OCI-M2 (cell line): Measurements from ENCODE around the gene ACSBG1.
"Not testable (repeated sequence)": the region's sequence is repeated elsewhere in the genome, so short reads cannot be mapped to it uniquely, and the experiment has no call there.

Experiments
- DNase-seq: peaks from one replicate; lab custom pipeline; 2025; ENCODE audit not compliant: unreplicated experiment; lab: John Stamatoyannopoulos, UW

ACSBG1 gene

GRCh38 chr15:78170848-78171773, 63.3 kb downstream of the ACSBG1 start:
- DNase-seq, result no peak

- no peak for DNase-seq
Observed at GRCh38 chr15:78168608-78169007, 65.8 kb downstream of the ACSBG1 start.

- no peak for DNase-seq
Observed at GRCh38 chr15:78167227-78167888, 67.0 kb downstream of the ACSBG1 start.

- DNase-seq, result no peak
Observed at GRCh38 chr15:78164010-78164409, 70.4 kb downstream of the ACSBG1 start.

- no peak for DNase-seq
Observed at GRCh38 chr15:78162038-78162437, 72.3 kb downstream of the ACSBG1 start.

GRCh38 chr15:78159395-78159794, 75.0 kb downstream of the ACSBG1 start:
- DNase-seq, result no peak

- no peak for DNase-seq
Observed at GRCh38 chr15:78157203-78157602, 77.2 kb downstream of the ACSBG1 start.

GRCh38 chr15:78156653-78157052, 77.7 kb downstream of the ACSBG1 start:
- no peak for DNase-seq

GRCh38 chr15:78155355-78155939, 78.9 kb downstream of the ACSBG1 start:
- no peak for DNase-seq

- no peak for DNase-seq
Observed at GRCh38 chr15:78154955-78155354, 79.4 kb downstream of the ACSBG1 start.

GRCh38 chr15:78151075-78151474, 83.3 kb downstream of the ACSBG1 start:
- not testable (repeated sequence) for DNase-seq

- no peak for DNase-seq
Observed at GRCh38 chr15:78149805-78150751, 84.3 kb downstream of the ACSBG1 start.

- peak; percentile 43 for DNase-seq
Observed at GRCh38 chr15:78149068-78149804, 85.1 kb downstream of the ACSBG1 start, which contains the start of gene IDH3A. TSS of gene IDH3A (plus strand) at chr15:78149362. CDS start at chr15:78149404, 42 bp downstream.

- no peak for DNase-seq
Observed at GRCh38 chr15:78148392-78149067, 85.8 kb downstream of the ACSBG1 start.

- DNase-seq, result no peak
Observed at GRCh38 chr15:78147566-78147965, 86.8 kb downstream of the ACSBG1 start.

- no peak for DNase-seq
Observed at GRCh38 chr15:78146425-78147154, 87.8 kb downstream of the ACSBG1 start.

- DNase-seq, result no peak
Observed at GRCh38 chr15:78142332-78142731, 92.0 kb downstream of the ACSBG1 start.

- DNase-seq, result no peak
Observed at GRCh38 chr15:78140292-78140691, 94.1 kb downstream of the ACSBG1 start.

- DNase-seq, result no peak
Observed at GRCh38 chr15:78139578-78139977, 94.8 kb downstream of the ACSBG1 start.
